Activated T-cell treated with anti-CD3 and anti-CD28 coated beads, Interleukin-2, amount 50 U/mL, for 4 hours (primary cell): ENCODE results near the gene AMELY. TPM values are rescaled to one million over a fixed set of nuclear protein-coding genes. Genes with fewer than 3 reads are reported as not detected.
"Not testable (repeated sequence)": the region's sequence is repeated elsewhere in the genome, so short reads cannot be mapped to it uniquely, and the experiment has no call there.

Experiments
- ATAC-seq, 2 donors: fragments of 200-7000 bp; cut with Tn5 transposase; one replicate each; pipeline ENCODE4 v1.10.0; 2021
- DNase-seq: peaks from one replicate; pipeline ENCODE4 v3.0.0-alpha.2; 2020
- H3K27me3 Mint-ChIP-seq: one replicate; pipeline ENCODE4 v1.8.0; 2021; ENCODE audit warnings: low read depth, mixed read lengths
- H3K36me3 Mint-ChIP-seq: one replicate; pipeline ENCODE4 v1.8.0; 2022; ENCODE audit warnings: mixed read lengths; ENCODE audit not compliant: insufficient read depth
- H3K4me1 Mint-ChIP-seq: one replicate; pipeline ENCODE4 v1.8.0; 2021; ENCODE audit warnings: low read depth, mixed read lengths
- H3K4me3 Mint-ChIP-seq: one replicate; pipeline ENCODE4 v1.8.0; 2021; ENCODE audit warnings: mild to moderate bottlenecking, moderate library complexity, mixed read lengths
- H3K9me3 Mint-ChIP-seq: one replicate; pipeline ENCODE4 v1.8.0; 2021; ENCODE audit warnings: mixed read lengths
- total RNA-seq, 3 donors: library from RNA; stranded (reverse); gene quantifications; one replicate each; pipeline ENCODE4 v1.2.1, GENCODE V29; 2021

AMELY gene
- total RNA-seq, 3 donors from 2014 or later: not detected

- Mint-ChIP-seq H3K9me3 (no peaks in the 10 kb centered on the region), H3K4me3 (no peak overlapping the region), H3K27me3 (peaks cover 25% of the 10 kb centered on the region), H3K4me1 (peaks cover 4% of the 10 kb centered on the region), H3K36me3 (no peaks in the 10 kb centered on the region)
- DNase-seq (no peak), ATAC-seq (no peak)
Observed at GRCh38 chrY:6907591-6907990, 4.0 kb downstream of the AMELY start.

GRCh38 chrY:6902116-6902515, 9.4 kb downstream of the AMELY start:
- not testable (repeated sequence) for ATAC-seq, H3K36me3 Mint-ChIP-seq, H3K4me1 Mint-ChIP-seq, H3K27me3 Mint-ChIP-seq, H3K4me3 Mint-ChIP-seq, H3K9me3 Mint-ChIP-seq, DNase-seq

GRCh38 chrY:6895236-6895635, 16.3 kb downstream of the AMELY start:
- no peak for ATAC-seq
- H3K27me3 Mint-ChIP-seq: no peaks in the 10 kb centered on the region
- no peaks in the 10 kb centered on the region for H3K9me3 Mint-ChIP-seq
- no peaks in the 10 kb centered on the region for H3K4me1 Mint-ChIP-seq
- no peak overlapping the region for H3K4me3 Mint-ChIP-seq
- DNase-seq: no peak
- no peaks in the 10 kb centered on the region for H3K36me3 Mint-ChIP-seq

GRCh38 chrY:6894496-6894895, 17.1 kb downstream of the AMELY start:
- Mint-ChIP-seq H3K4me3 (no peak overlapping the region), H3K9me3 (no peaks in the 10 kb centered on the region), H3K36me3 (no peaks in the 10 kb centered on the region), H3K4me1 (no peaks in the 10 kb centered on the region), H3K27me3 (no peaks in the 10 kb centered on the region)
- no peak for ATAC-seq
- no peak for DNase-seq

- H3K4me3 Mint-ChIP-seq: no peak overlapping the region
- H3K36me3 Mint-ChIP-seq: no peaks in the 10 kb centered on the region
- no peaks in the 10 kb centered on the region for H3K9me3 Mint-ChIP-seq
- no peak for ATAC-seq
- DNase-seq: no peak
- no peaks in the 10 kb centered on the region for H3K4me1 Mint-ChIP-seq
- H3K27me3 Mint-ChIP-seq: no peaks in the 10 kb centered on the region
Observed at GRCh38 chrY:6849384-6849783, 62.2 kb downstream of the AMELY start.

- H3K9me3 Mint-ChIP-seq, H3K27me3 Mint-ChIP-seq, H3K36me3 Mint-ChIP-seq, H3K4me1 Mint-ChIP-seq, ATAC-seq, DNase-seq, H3K4me3 Mint-ChIP-seq: not testable (repeated sequence)
Observed at GRCh38 chrY:6842650-6843049, 68.9 kb downstream of the AMELY start.

Other genes starting within 250 kb of the AMELY start
- not detected for gene TBL1Y, start 1.1 kb downstream of the AMELY start, total RNA-seq